Neural cell (in vitro differentiated cells): Measurements from ENCODE around the gene CA5A. TPM values are rescaled to one million over a fixed set of nuclear protein-coding genes. Genes with fewer than 3 reads are reported as not detected.

ENCODE experiments used
- H2AFZ ChIP-seq: fragments of 200-600, 300-800 bp; sonication (generic), shearing (Covaris generic); 2 replicates; pipeline ENCODE4 v1.6.0; 2014; ENCODE audit warnings: low read depth, mild to moderate bottlenecking, antibody characterized with exemption, low read length, moderate library complexity
- H3F3A ChIP-seq: fragments of 200-600 bp; shearing (Covaris generic); 2 replicates; pipeline ENCODE4 v1.6.1; 2016; ENCODE audit warnings: mild to moderate bottlenecking, moderate library complexity, mixed read lengths, antibody characterized with exemption, low read length; ENCODE audit not compliant: insufficient read depth, poor library complexity, severe bottlenecking
- H3K27ac ChIP-seq: fragments of 200-600, 300-800 bp; sonication (generic), shearing (Covaris generic); 2 replicates; pipeline ENCODE4 v1.5.1; 2014; ENCODE audit warnings: mild to moderate bottlenecking, low read length, moderate library complexity
- H3K27me3 ChIP-seq: fragments of 300-800, 200-600 bp; sonication (generic), shearing (Covaris generic); 2 replicates; pipeline ENCODE4 v1.6.0; 2014; ENCODE audit warnings: mild to moderate bottlenecking, low read depth, low read length, moderate library complexity; ENCODE audit not compliant: insufficient read depth
- H3K36me3 ChIP-seq: fragments of 300-800, 200-600 bp; sonication (generic), shearing (Covaris generic); 2 replicates; pipeline ENCODE4 v1.5.1; 2014; ENCODE audit warnings: mild to moderate bottlenecking, antibody characterized with exemption, low read length, moderate library complexity; ENCODE audit not compliant: insufficient read depth
- H3K4me2 ChIP-seq: fragments of 300-800, 200-600 bp; sonication (generic), shearing (Covaris generic); 2 replicates; pipeline ENCODE4 v1.6.0; 2014; ENCODE audit warnings: mild to moderate bottlenecking, low read length
- H3K4me3 ChIP-seq: fragments of 300-800, 200-600 bp; sonication (generic), shearing (Covaris generic); 2 replicates; pipeline ENCODE4 v1.5.1; 2014; ENCODE audit warnings: mild to moderate bottlenecking, low read length, moderate library complexity
- H3K79me2 ChIP-seq: fragments of 200-600 bp; shearing (Covaris generic); replicated peaks from 2 replicates; pipeline ENCODE4 v1.6.0; 2014; ENCODE audit warnings: mild to moderate bottlenecking, low read length, moderate library complexity; ENCODE audit not compliant: insufficient read depth
- H3K9ac ChIP-seq: fragments of 300-800, 200-600 bp; sonication (generic), shearing (Covaris generic); 2 replicates; pipeline ENCODE4 v1.6.1; 2016; ENCODE audit warnings: mild to moderate bottlenecking, low read length, mixed read lengths
- H3K9me2 ChIP-seq: fragments of 200-600 bp; shearing (Covaris generic); 2 replicates; pipeline ENCODE4 v1.6.1; 2016; ENCODE audit warnings: mild to moderate bottlenecking, low read length, mixed read lengths; ENCODE audit not compliant: insufficient read depth
- H3K9me3 ChIP-seq: fragments of 200-600, 300-800 bp; sonication (generic), shearing (Covaris generic); 2 replicates; pipeline ENCODE4 v1.6.1; 2016; ENCODE audit warnings: mild to moderate bottlenecking, mixed run types, low read length, moderate library complexity, mixed read lengths
- H4K20me1 ChIP-seq: fragments of 200-600 bp; shearing (Covaris generic); 2 replicates; pipeline ENCODE4 v1.6.1; 2016; ENCODE audit warnings: mild to moderate bottlenecking, mixed run types; ENCODE audit not compliant: insufficient read depth
- EP300 ChIP-seq: fragments of 450-650 bp; conservative IDR thresholded peaks from 2 replicates; pipeline ENCODE4 v1.6.1; 2014; ENCODE audit warnings: antibody characterized with exemption, mild to moderate bottlenecking, moderate library complexity; ENCODE audit not compliant: poor library complexity, severe bottlenecking
- EZH2 ChIP-seq: fragments of 200-600, 300-800 bp; shearing (Covaris generic), sonication (generic); IDR thresholded peaks from 2 replicates; pipeline ENCODE4 v1.6.1; 2014; ENCODE audit warnings: antibody characterized with exemption, low read length, borderline replicate concordance, mild to moderate bottlenecking; ENCODE audit not compliant: insufficient read depth, poor library complexity, severe bottlenecking
- MXI1 ChIP-seq: fragments of 450-650 bp; conservative IDR thresholded peaks from 2 replicates; pipeline ENCODE4 v1.6.1; 2014; ENCODE audit warnings: antibody characterized with exemption, mild to moderate bottlenecking; ENCODE audit not compliant: poor library complexity, severe bottlenecking
- POLR2AphosphoS5 ChIP-seq: IDR thresholded peaks from 2 replicates; pipeline ENCODE4 v1.6.1; 2012
- RAD21 ChIP-seq: fragments of 450-650 bp; conservative IDR thresholded peaks from 2 replicates; pipeline ENCODE4 v1.6.1; 2014; ENCODE audit warnings: antibody characterized with exemption, mild to moderate bottlenecking, moderate library complexity
- SMC3 ChIP-seq: fragments of 450-650 bp; conservative IDR thresholded peaks from 2 replicates; pipeline ENCODE4 v1.6.1; 2014; ENCODE audit warnings: antibody characterized with exemption, mild to moderate bottlenecking, moderate library complexity; ENCODE audit not compliant: poor library complexity
- TAF1 ChIP-seq: IDR thresholded peaks from 2 replicates; pipeline ENCODE4 v1.6.1; 2012; ENCODE audit warnings: low read depth
- polyA plus RNA-seq: library from polyadenylated mRNA; depleted of rRNA; stranded (reverse); fragments of >200 nt; gene quantifications from 2 replicates; pipeline ENCODE4 v1.2.3, GENCODE V29; 2014
- TF ChIP-seq, protein P1 (sequence below): IDR thresholded peaks from 2 replicates; pipeline ENCODE4 v1.6.1; 2012; ENCODE audit warnings: borderline replicate concordance
- TF ChIP-seq, protein P2 (sequence below): fragments of 450-650 bp; IDR thresholded peaks from 2 replicates; pipeline ENCODE4 v1.5.1; 2014; ENCODE audit warnings: antibody characterized with exemption, mild to moderate bottlenecking, moderate library complexity; ENCODE audit not compliant: poor library complexity, severe bottlenecking

CA5A gene
- polyA plus RNA-seq, 1 donor from 2014 or later, result not detected

DNA sequence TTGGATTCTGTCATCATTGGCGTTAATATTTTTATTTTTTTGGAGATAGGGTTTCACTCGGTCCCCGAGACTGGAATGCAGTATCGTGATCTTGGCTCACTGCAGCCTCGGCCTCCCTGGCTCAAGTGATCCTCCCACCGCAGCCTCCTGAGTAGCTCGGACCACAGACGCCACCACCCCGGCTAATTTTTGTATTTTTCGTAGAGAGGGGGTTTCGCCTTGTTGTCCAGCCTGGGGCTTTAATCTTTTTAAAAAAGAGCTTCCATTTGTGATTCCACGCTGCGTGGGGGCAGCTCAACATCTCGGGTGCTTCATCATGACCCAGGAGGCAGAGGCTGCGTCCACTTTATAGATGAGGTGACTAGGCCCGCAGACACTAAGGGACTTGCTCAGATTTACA is 16.4 kb upstream of the CA5A start:
- no peaks in the 10 kb centered on the region for H3K36me3 ChIP-seq
- no peaks in the 10 kb centered on the region for H3F3A ChIP-seq
- H3K79me2 ChIP-seq, result peaks cover 29% of the 10 kb centered on the region
- no peak overlapping the region for H2AFZ ChIP-seq
- peak overlapping the region; percentile 97 for H3K9ac ChIP-seq
- TF ChIP-seq SMC3 (no peak), EZH2 (no peak), RAD21 (no peak), MXI1 (no peak), TAF1 (no peak), EP300 (no peak), POLR2AphosphoS5 (no peak)
- TF ChIP-seq, protein P1, sequence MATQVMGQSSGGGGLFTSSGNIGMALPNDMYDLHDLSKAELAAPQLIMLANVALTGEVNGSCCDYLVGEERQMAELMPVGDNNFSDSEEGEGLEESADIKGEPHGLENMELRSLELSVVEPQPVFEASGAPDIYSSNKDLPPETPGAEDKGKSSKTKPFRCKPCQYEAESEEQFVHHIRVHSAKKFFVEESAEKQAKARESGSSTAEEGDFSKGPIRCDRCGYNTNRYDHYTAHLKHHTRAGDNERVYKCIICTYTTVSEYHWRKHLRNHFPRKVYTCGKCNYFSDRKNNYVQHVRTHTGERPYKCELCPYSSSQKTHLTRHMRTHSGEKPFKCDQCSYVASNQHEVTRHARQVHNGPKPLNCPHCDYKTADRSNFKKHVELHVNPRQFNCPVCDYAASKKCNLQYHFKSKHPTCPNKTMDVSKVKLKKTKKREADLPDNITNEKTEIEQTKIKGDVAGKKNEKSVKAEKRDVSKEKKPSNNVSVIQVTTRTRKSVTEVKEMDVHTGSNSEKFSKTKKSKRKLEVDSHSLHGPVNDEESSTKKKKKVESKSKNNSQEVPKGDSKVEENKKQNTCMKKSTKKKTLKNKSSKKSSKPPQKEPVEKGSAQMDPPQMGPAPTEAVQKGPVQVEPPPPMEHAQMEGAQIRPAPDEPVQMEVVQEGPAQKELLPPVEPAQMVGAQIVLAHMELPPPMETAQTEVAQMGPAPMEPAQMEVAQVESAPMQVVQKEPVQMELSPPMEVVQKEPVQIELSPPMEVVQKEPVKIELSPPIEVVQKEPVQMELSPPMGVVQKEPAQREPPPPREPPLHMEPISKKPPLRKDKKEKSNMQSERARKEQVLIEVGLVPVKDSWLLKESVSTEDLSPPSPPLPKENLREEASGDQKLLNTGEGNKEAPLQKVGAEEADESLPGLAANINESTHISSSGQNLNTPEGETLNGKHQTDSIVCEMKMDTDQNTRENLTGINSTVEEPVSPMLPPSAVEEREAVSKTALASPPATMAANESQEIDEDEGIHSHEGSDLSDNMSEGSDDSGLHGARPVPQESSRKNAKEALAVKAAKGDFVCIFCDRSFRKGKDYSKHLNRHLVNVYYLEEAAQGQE, result no peak
- TF ChIP-seq, protein P2, sequence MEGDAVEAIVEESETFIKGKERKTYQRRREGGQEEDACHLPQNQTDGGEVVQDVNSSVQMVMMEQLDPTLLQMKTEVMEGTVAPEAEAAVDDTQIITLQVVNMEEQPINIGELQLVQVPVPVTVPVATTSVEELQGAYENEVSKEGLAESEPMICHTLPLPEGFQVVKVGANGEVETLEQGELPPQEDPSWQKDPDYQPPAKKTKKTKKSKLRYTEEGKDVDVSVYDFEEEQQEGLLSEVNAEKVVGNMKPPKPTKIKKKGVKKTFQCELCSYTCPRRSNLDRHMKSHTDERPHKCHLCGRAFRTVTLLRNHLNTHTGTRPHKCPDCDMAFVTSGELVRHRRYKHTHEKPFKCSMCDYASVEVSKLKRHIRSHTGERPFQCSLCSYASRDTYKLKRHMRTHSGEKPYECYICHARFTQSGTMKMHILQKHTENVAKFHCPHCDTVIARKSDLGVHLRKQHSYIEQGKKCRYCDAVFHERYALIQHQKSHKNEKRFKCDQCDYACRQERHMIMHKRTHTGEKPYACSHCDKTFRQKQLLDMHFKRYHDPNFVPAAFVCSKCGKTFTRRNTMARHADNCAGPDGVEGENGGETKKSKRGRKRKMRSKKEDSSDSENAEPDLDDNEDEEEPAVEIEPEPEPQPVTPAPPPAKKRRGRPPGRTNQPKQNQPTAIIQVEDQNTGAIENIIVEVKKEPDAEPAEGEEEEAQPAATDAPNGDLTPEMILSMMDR, result no peak
- no peaks in the 10 kb centered on the region for H3K27me3 ChIP-seq
- H3K9me3 ChIP-seq, result no peaks in the 10 kb centered on the region
- peak overlapping the region; percentile 85 for H3K4me3 ChIP-seq
- peak overlapping the region; percentile 93 for H3K27ac ChIP-seq
- peak overlapping the region; percentile 95 for H3K4me2 ChIP-seq
- no peaks in the 10 kb centered on the region for H4K20me1 ChIP-seq
- no peaks in the 10 kb centered on the region for H3K9me2 ChIP-seq

DNA sequence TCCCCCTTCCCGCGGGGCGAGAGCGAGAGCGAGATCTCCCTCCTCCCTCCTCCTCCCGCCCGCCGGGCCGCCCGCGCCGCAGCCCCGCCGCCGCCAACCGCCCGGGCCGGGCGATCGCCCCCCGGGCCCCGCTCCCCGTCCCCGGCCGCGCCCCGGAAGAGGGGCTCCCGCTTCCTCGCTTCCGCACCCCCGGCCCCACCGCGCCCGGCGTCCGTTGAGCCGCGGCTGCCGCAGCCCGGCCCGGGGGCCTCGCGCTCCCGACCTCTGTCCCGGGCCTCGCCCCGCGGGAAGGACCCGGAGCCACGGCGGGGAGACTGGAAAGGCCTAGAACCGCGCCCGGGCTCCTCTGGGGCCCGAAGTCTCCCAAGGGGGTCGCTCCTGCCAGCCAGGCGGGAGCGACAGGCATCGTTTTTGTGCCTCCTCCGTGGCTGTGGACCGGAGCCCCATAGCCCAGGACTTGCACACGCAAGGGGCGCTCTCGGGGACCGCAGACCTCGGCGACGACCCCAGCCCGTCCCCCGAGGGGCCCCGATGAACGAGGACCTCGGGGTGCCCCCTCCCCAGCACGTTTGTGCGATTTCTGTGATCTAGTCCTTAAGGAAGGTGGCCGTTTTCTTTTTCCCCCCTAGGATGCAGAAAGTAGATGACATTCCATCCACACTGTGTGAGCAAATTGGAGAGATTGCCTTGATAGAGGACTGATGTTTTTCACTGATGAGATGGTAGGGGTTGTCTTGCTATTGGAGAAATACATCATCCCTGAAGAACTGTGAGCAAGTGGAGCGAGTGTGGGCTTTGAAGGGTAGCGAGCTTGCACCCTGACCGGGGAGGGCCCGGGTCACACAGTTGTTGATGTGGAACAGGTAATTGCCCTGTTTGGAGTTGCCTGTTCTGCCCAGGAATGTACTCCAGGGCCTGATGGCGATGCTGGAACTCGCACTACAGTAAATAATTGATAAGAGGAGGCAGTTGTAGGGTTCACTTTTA is 15.5 kb upstream of the CA5A start:
- TF ChIP-seq POLR2AphosphoS5 (no peak), EP300 (no peak), EZH2 (no peak), RAD21 (no peak), TAF1 (no peak), MXI1 (no peak), SMC3 (peak; percentile 18)
- TF ChIP-seq, protein P2, result peak; percentile 50
- TF ChIP-seq, protein P1, result peak; percentile 53
- H3K27ac ChIP-seq, result peak overlapping the region; percentile 93
- peaks cover 27% of the 10 kb centered on the region for H3K79me2 ChIP-seq

More for the DNA sequence above, 15.5 kb upstream of the CA5A start:
- Histone ChIP-seq H3K9me2 (no peaks in the 10 kb centered on the region), H2AFZ (peak overlapping the region; percentile 79), H3K36me3 (no peaks in the 10 kb centered on the region), H3F3A (no peaks in the 10 kb centered on the region), H4K20me1 (no peaks in the 10 kb centered on the region), H3K4me2 (peak overlapping the region; percentile 95), H3K4me3 (peak overlapping the region; percentile 85), H3K27me3 (no peaks in the 10 kb centered on the region), H3K9ac (peak overlapping the region; percentile 97), H3K9me3 (no peaks in the 10 kb centered on the region)
